Neutrophil (primary cell): ENCODE measurements around the gene ANKS1B.
"Not testable (repeated sequence)": the region's sequence is repeated elsewhere in the genome, so short reads cannot be mapped to it uniquely, and the experiment has no call there.

Experiments
- H3K27ac ChIP-seq: fragments of 200-600 bp; sonication (generic); 2 replicates; pipeline ENCODE4 v1.5.1; 2016; ENCODE audit warnings: mild to moderate bottlenecking, moderate library complexity
- H3K27me3 ChIP-seq: fragments of 200-600 bp; sonication (generic); 2 replicates; pipeline ENCODE4 v1.6.0; 2016; ENCODE audit warnings: mild to moderate bottlenecking
- H3K36me3 ChIP-seq: fragments of 200-600 bp; sonication (generic); 2 replicates; pipeline ENCODE4 v1.5.1; 2017
- H3K4me1 ChIP-seq, 2 experiments: fragments of 200-600 bp in 1 of 2; sonication (generic) in 1 of 2; 1 replicate in 1 of 2; 2 replicates in 1 of 2; pipeline versions ENCODE4 v1.5.1 to v1.6.1; 2013 to 2016; ENCODE audit warnings: low read depth in 1 of 2, low read length in 1 of 2, mild to moderate bottlenecking in 1 of 2, moderate library complexity in 1 of 2; ENCODE audit not compliant: control insufficient read depth in 1 of 2, insufficient read depth in 1 of 2
- H3K4me3 ChIP-seq, 2 experiments: fragments of 200-600 bp in 1 of 2; sonication (generic) in 1 of 2; 1 replicate in 1 of 2; 2 replicates in 1 of 2; pipeline ENCODE4 v1.5.1; 2013 to 2016; ENCODE audit warnings: low read depth in 1 of 2, low read length in 1 of 2, mild to moderate bottlenecking in 1 of 2, moderate library complexity in 1 of 2
- H3K9me3 ChIP-seq: fragments of 200-600 bp; sonication (generic); 2 replicates; pipeline ENCODE4 v1.5.1; 2016
- CTCF ChIP-seq: fragments of 200-600 bp; sonication (generic); IDR thresholded peaks from 2 replicates; pipeline ENCODE4 v1.5.1; 2016; ENCODE audit warnings: antibody characterized with exemption

ANKS1B gene

GRCh38 chr12:100020370-100020769 is 35.6 kb upstream of the ANKS1B start:
- no peak for TF ChIP-seq CTCF
- Histone ChIP-seq H3K9me3 (no peaks in the 10 kb centered on the region), H3K27me3 (no peaks in the 10 kb centered on the region), H3K4me1 (no peaks in the 10 kb centered on the region), H3K27ac (no peak overlapping the region), H3K4me3 (no peak overlapping the region), H3K36me3 (no peaks in the 10 kb centered on the region)

- no peak for TF ChIP-seq CTCF
- H3K36me3 ChIP-seq, result no peaks in the 10 kb centered on the region
- H3K9me3 ChIP-seq, result no peaks in the 10 kb centered on the region
- no peaks in the 10 kb centered on the region for H3K27me3 ChIP-seq
- no peaks in the 10 kb centered on the region for H3K4me1 ChIP-seq
- no peak overlapping the region for H3K4me3 ChIP-seq
- H3K27ac ChIP-seq, result no peak overlapping the region
Observed at GRCh38 chr12:100017056-100017455, 32.3 kb upstream of the ANKS1B start.

- H3K9me3 ChIP-seq, H3K27ac ChIP-seq, H3K36me3 ChIP-seq, H3K4me1 ChIP-seq, H3K4me3 ChIP-seq, H3K27me3 ChIP-seq: not testable (repeated sequence)
Observed at GRCh38 chr12:100016304-100016703, 31.6 kb upstream of the ANKS1B start.

GRCh38 chr12:100005846-100006245 is 21.1 kb upstream of the ANKS1B start:
- not testable (repeated sequence) for H3K27me3 ChIP-seq, H3K4me3 ChIP-seq, H3K27ac ChIP-seq, H3K4me1 ChIP-seq, H3K9me3 ChIP-seq, H3K36me3 ChIP-seq

- Histone ChIP-seq H3K9me3 (no peaks in the 10 kb centered on the region), H3K4me1 (no peaks in the 10 kb centered on the region), H3K27ac (no peak overlapping the region), H3K4me3 (no peak overlapping the region), H3K27me3 (no peaks in the 10 kb centered on the region), H3K36me3 (no peaks in the 10 kb centered on the region)
- TF ChIP-seq CTCF, result no peak
Observed at GRCh38 chr12:99997806-99998205, 13.1 kb upstream of the ANKS1B start.

GRCh38 chr12:99996095-99996494 is 11.4 kb upstream of the ANKS1B start:
- Histone ChIP-seq H3K27me3 (peaks cover 4% of the 10 kb centered on the region), H3K4me1 (no peaks in the 10 kb centered on the region), H3K36me3 (no peaks in the 10 kb centered on the region), H3K9me3 (no peaks in the 10 kb centered on the region), H3K27ac (no peak overlapping the region), H3K4me3 (no peak overlapping the region)
- no peak for TF ChIP-seq CTCF

- Histone ChIP-seq H3K4me3 (no peak overlapping the region), H3K36me3 (no peaks in the 10 kb centered on the region), H3K27ac (no peak overlapping the region), H3K4me1 (peaks cover 0 to 3% of the 10 kb centered on the region in 2 experiments), H3K9me3 (no peaks in the 10 kb centered on the region), H3K27me3 (peaks cover 71% of the 10 kb centered on the region)
- TF ChIP-seq CTCF, result no peak
Observed at GRCh38 chr12:99985631-99986030, 895 bp upstream of the ANKS1B start.
